GM19025 (cell line): Measurements from ENCODE around the gene PNLIPRP2.

Experiments
- ATAC-seq: cut with Tn5 transposase; IDR thresholded peaks from one replicate; pipeline ENCODE4 v1.9.1; 2021; ENCODE audit warnings: mild to moderate bottlenecking, low read depth, moderate library complexity; ENCODE audit not compliant: unreplicated experiment

The PNLIPRP2 gene

GRCh38 chr10:116611153-116611545, 9.6 kb upstream of the PNLIPRP2 start:
- ATAC-seq: no peak

GRCh38 chr10:116612107-116612769, 8.5 kb upstream of the PNLIPRP2 start:
- no peak for ATAC-seq

GRCh38 chr10:116613471-116613870, 7.3 kb upstream of the PNLIPRP2 start:
- no peak for ATAC-seq

- ATAC-seq: no peak
Measured at GRCh38 chr10:116614796-116615195, 6.0 kb upstream of the PNLIPRP2 start.

- no peak for ATAC-seq
Measured at GRCh38 chr10:116615199-116615776, 5.5 kb upstream of the PNLIPRP2 start.

GRCh38 chr10:116621476-116621875, 723 bp downstream of the PNLIPRP2 start:
- ATAC-seq: no peak

GRCh38 chr10:116621934-116622655, 1.3 kb downstream of the PNLIPRP2 start:
- no peak for ATAC-seq

GRCh38 chr10:116625845-116626244, 5.1 kb downstream of the PNLIPRP2 start:
- no peak for ATAC-seq

- ATAC-seq: no peak
Measured at GRCh38 chr10:116626815-116627214, 6.1 kb downstream of the PNLIPRP2 start.

- no peak for ATAC-seq
Measured at GRCh38 chr10:116627386-116627933, 6.7 kb downstream of the PNLIPRP2 start.

GRCh38 chr10:116629340-116629739, 8.6 kb downstream of the PNLIPRP2 start:
- ATAC-seq: no peak

GRCh38 chr10:116630020-116630419, 9.3 kb downstream of the PNLIPRP2 start:
- ATAC-seq: no peak

- no peak for ATAC-seq
Measured at GRCh38 chr10:116631871-116632295, 11.1 kb downstream of the PNLIPRP2 start.

GRCh38 chr10:116632596-116633215, 12.0 kb downstream of the PNLIPRP2 start:
- ATAC-seq: no peak

GRCh38 chr10:116633216-116633600, 12.5 kb downstream of the PNLIPRP2 start:
- ATAC-seq: no peak

- ATAC-seq: no peak
Measured at GRCh38 chr10:116634126-116634975, 13.6 kb downstream of the PNLIPRP2 start.

GRCh38 chr10:116636385-116636784, 15.6 kb downstream of the PNLIPRP2 start:
- no peak for ATAC-seq

- ATAC-seq: no peak
Measured at GRCh38 chr10:116636976-116637375, 16.2 kb downstream of the PNLIPRP2 start.

GRCh38 chr10:116637830-116638229, 17.1 kb downstream of the PNLIPRP2 start:
- no peak for ATAC-seq

GRCh38 chr10:116646502-116646901, 25.7 kb downstream of the PNLIPRP2 start:
- no peak for ATAC-seq
